ENCODE data around the gene PDGFD.

DNA sequence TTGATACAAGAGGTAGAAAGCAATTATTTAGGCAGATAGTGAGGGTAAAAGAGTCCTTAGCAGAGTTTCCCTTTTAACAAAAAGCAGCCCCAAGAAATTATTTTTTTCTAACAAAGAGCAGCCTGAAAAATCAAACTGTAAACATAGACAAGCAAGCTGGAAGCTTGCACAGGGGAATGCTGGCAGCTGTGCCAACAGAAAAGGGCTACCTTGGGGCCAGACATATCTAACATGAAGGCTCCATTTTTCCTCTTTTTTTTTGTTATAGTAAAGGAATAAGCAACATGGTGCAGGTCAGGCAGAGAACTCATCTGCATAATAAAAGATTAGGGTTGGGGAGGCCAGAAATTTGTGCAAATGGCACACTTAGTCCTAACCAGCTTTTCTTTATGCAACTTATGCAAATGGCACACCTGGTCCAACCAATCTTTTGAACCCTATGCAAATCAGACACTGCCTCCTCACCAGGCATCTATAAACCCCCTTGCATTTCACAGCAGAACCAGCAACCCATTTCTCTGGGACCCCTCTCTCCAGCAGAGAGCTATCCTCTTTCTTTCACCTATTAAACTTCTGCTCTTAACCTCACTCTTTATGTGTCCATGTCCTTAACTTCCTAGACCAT is 41.8 kb downstream of the PDGFD start:
- TF ChIP-seq POLR2A (IDR thresholded peaks at IDR 0.05): no peak
- TF ChIP-seq, protein P1, sequence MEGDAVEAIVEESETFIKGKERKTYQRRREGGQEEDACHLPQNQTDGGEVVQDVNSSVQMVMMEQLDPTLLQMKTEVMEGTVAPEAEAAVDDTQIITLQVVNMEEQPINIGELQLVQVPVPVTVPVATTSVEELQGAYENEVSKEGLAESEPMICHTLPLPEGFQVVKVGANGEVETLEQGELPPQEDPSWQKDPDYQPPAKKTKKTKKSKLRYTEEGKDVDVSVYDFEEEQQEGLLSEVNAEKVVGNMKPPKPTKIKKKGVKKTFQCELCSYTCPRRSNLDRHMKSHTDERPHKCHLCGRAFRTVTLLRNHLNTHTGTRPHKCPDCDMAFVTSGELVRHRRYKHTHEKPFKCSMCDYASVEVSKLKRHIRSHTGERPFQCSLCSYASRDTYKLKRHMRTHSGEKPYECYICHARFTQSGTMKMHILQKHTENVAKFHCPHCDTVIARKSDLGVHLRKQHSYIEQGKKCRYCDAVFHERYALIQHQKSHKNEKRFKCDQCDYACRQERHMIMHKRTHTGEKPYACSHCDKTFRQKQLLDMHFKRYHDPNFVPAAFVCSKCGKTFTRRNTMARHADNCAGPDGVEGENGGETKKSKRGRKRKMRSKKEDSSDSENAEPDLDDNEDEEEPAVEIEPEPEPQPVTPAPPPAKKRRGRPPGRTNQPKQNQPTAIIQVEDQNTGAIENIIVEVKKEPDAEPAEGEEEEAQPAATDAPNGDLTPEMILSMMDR (IDR thresholded peaks at IDR 0.05): no peak
- TF ChIP-seq POLR2AphosphoS5 (IDR thresholded peaks at IDR 0.05): no peak
